ENCODE data around the gene ST3GAL6. TPM values are rescaled to one million over a fixed set of nuclear protein-coding genes. Genes with fewer than 3 reads are reported as not detected.

Gene ST3GAL6
- total and polyA plus RNA-seq, 2 of the 13 experiments (the other 11 are each of a cell fraction or from before 2014, with no cell fraction given) = 17.5 to 23.2 TPM

GRCh38 chr3:98799479-98799878 is 36.3 kb downstream of the ST3GAL6 start:
- POLR2A ChIA-PET = no interaction called here
- H3K4me3 ChIP-seq (replicated peaks in 1 of 3; ENCODE audit: insufficient read depth in 1 of 3, low read depth in 2 of 3, low read length in 3 of 3) = no peak overlapping the region
- FAIRE-seq (no peak), DNase-seq (ENCODE audit: low spot score) (no peak), ATAC-seq (no peak; the same call in 2 of the 3 replicates)
- no peak for TF ChIP-seq ZNF746 (CRISPR knock-in tag; IDR thresholded peaks at IDR 0.05)
- TF ChIP-seq POLR2G (IDR thresholded peaks at IDR 0.05; ENCODE audit: low read depth, low read length) = no peak
- peak; percentile 21 for TF ChIP-seq RBM22 (optimal IDR thresholded peaks at IDR 0.05; ENCODE audit: low read length)
- no peak for TF ChIP-seq ZNF251 (CRISPR knock-in tag; IDR thresholded peaks at IDR 0.05)
- TF ChIP-seq ZNF850 (CRISPR knock-in tag; conservative IDR thresholded peaks at IDR 0.05) = no peak
- TF ChIP-seq ZNF770 (CRISPR knock-in tag; IDR thresholded peaks at IDR 0.05) = no peak
- TF ChIP-seq JUND (CRISPR knock-in tag; IDR thresholded peaks at IDR 0.05) = no peak
- no peaks in the 10 kb centered on the region for H3K9me3 ChIP-seq (ENCODE audit: low read length)
- H3K4me1 ChIP-seq (ENCODE audit: insufficient read depth, low read length) = peaks cover 12% of the 10 kb centered on the region
- H3K4me2 ChIP-seq (ENCODE audit: low read depth, low read length) = no peak overlapping the region
- no peak overlapping the region for H3K27ac ChIP-seq (ENCODE audit: extremely low read length, insufficient read depth, low read length)
- CTCF ChIA-PET (ENCODE audit: low intra/inter-chr PET ratio, low total read pairs) = no interaction called here
- no peak overlapping the region for H3K9ac ChIP-seq (ENCODE audit: insufficient read depth, low read depth, low read length)
- no peaks in the 10 kb centered on the region for H3K27me3 ChIP-seq (ENCODE audit: control insufficient read depth in 1 of 2, insufficient read depth in 2 of 2, low read length in 2 of 2)
- H3K79me2 ChIP-seq (ENCODE audit: insufficient read depth, low read length) = no peaks in the 10 kb centered on the region
- H2AFZ ChIP-seq (ENCODE audit: low read length) = no peak overlapping the region
- peaks cover 4 to 21% of the 10 kb centered on the region in 2 experiments; a peak in 4 of 5 replicates for H3K36me3 ChIP-seq (replicated peaks in 1 of 2; ENCODE audit: control insufficient read depth in 1 of 2, insufficient read depth in 2 of 2, low read length in 2 of 2)
- WGBS (ENCODE audit: low lambda C conversion rate) = 96% methylated on average over 3 of the region's 3 CpGs
- BruUV-seq (replicated peaks) = no TSS peak
- H4K20me1 ChIP-seq (ENCODE audit: insufficient read depth, low read length) = no peaks in the 10 kb centered on the region
- intact Hi-C loops (cut with micrococcal nuclease; ENCODE audit: unreplicated experiment) (loop anchor here (5.0 kb wide), 1 partner anchor 117 kb away; no protein-coding TSS in a partner anchor), in situ Hi-C loops (cut with HindIII; ENCODE audit: extremely low pct_ligation_motif_present, low pct_unique_long_range_greater_than_20kb) (no loop called here)

- Histone ChIP-seq H3K4me1 (ENCODE audit: insufficient read depth, low read length) (peaks cover 12% of the 10 kb centered on the region), H3K36me3 (replicated peaks in 1 of 2; ENCODE audit: control insufficient read depth in 1 of 2, insufficient read depth in 2 of 2, low read length in 2 of 2) (peaks cover 5 to 23% of the 10 kb centered on the region in 2 experiments; a peak in 4 of 5 replicates), H2AFZ (ENCODE audit: low read length) (no peak overlapping the region), H3K27ac (ENCODE audit: extremely low read length, insufficient read depth, low read length) (no peak overlapping the region), H3K4me3 (replicated peaks in 1 of 3; ENCODE audit: insufficient read depth in 1 of 3, low read depth in 2 of 3, low read length in 3 of 3) (no peak overlapping the region), H3K79me2 (ENCODE audit: insufficient read depth, low read length) (no peaks in the 10 kb centered on the region), H3K27me3 (ENCODE audit: control insufficient read depth in 1 of 2, insufficient read depth in 2 of 2, low read length in 2 of 2) (no peaks in the 10 kb centered on the region), H4K20me1 (ENCODE audit: insufficient read depth, low read length) (no peaks in the 10 kb centered on the region), H3K4me2 (ENCODE audit: low read depth, low read length) (no peak overlapping the region), H3K9me3 (ENCODE audit: low read length) (no peaks in the 10 kb centered on the region), H3K9ac (ENCODE audit: insufficient read depth, low read depth, low read length) (no peak overlapping the region)
- in situ Hi-C loops (cut with HindIII; ENCODE audit: extremely low pct_ligation_motif_present, low pct_unique_long_range_greater_than_20kb) (no loop called here), intact Hi-C loops (cut with micrococcal nuclease; ENCODE audit: unreplicated experiment) (no loop called here)
- FAIRE-seq = no peak
- 94% methylated on average over 3 of the region's 3 CpGs for WGBS (ENCODE audit: low lambda C conversion rate)
- BruUV-seq (replicated peaks) = no TSS peak
- DNase-seq (ENCODE audit: low spot score) = no peak
- CTCF ChIA-PET (ENCODE audit: low intra/inter-chr PET ratio, low total read pairs) = interaction anchor here (1.8 kb wide), 1 partner anchor 198 kb away, joined by 7 read pairs; no protein-coding TSS in a partner anchor
- ATAC-seq = no peak
- POLR2A ChIA-PET = no interaction called here
- TF ChIP-seq MEIS2 (CRISPR knock-in tag; IDR thresholded peaks at IDR 0.05) = no peak
- TF ChIP-seq RFX5 (IDR thresholded peaks at IDR 0.05; ENCODE audit: low read depth, low read length) = no peak
- no peak for TF ChIP-seq NR2F1 (CRISPR knock-in tag; IDR thresholded peaks at IDR 0.05)
- no peak for TF ChIP-seq SYNCRIP (IDR thresholded peaks at IDR 0.05; ENCODE audit: insufficient read depth, low read depth, low read length)
- TF ChIP-seq TOE1 (CRISPR knock-in tag; IDR thresholded peaks at IDR 0.05) = no peak
- no peak for TF ChIP-seq MYC (CRISPR knock-in tag; IDR thresholded peaks at IDR 0.05; ENCODE audit: borderline replicate concordance)
- no peak for TF ChIP-seq HNRNPK (IDR thresholded peaks at IDR 0.05; ENCODE audit: low read depth, low read length, poor library complexity, severe bottlenecking)
- no peak for TF ChIP-seq ZFP37 (CRISPR knock-in tag; IDR thresholded peaks at IDR 0.05; ENCODE audit: borderline replicate concordance)
- TF ChIP-seq PHF8 (CRISPR knock-in tag; IDR thresholded peaks at IDR 0.05) = no peak
- TF ChIP-seq ATF7-NPFF (CRISPR knock-in tag; IDR thresholded peaks at IDR 0.05; ENCODE audit: low read depth) = no peak
Observed at GRCh38 chr3:98800401-98800800, 37.3 kb downstream of the ST3GAL6 start.
